Nephron progenitor cell (in vitro differentiated cells): ENCODE measurements around the gene PLB1.
A peak's percentile ranks its signal among the peaks of the same experiment; 100 is the strongest.

ENCODE experiments used
- DNase-seq: peaks from one replicate; pipeline ENCODE4 v3.0.0; 2021
- H3K27ac Mint-ChIP-seq: 2 replicates; pipeline ENCODE4 v1.8.0; 2021; ENCODE audit warnings: mild to moderate bottlenecking, moderate library complexity, mixed read lengths
- H3K27me3 Mint-ChIP-seq: 2 replicates; pipeline ENCODE4 v1.8.0; 2021; ENCODE audit warnings: mild to moderate bottlenecking, low read depth, mixed read lengths; ENCODE audit not compliant: poor library complexity
- H3K36me3 Mint-ChIP-seq: 2 replicates; pipeline ENCODE4 v1.8.0; 2021; ENCODE audit warnings: low read depth, mixed read lengths
- H3K4me1 Mint-ChIP-seq: 2 replicates; pipeline ENCODE4 v1.8.0; 2021; ENCODE audit warnings: mixed read lengths
- H3K4me3 Mint-ChIP-seq: 2 replicates; pipeline ENCODE4 v1.8.0; 2021; ENCODE audit warnings: mild to moderate bottlenecking, moderate library complexity, mixed read lengths
- H3K9me3 Mint-ChIP-seq: 2 replicates; pipeline ENCODE4 v1.8.0; 2021; ENCODE audit warnings: mild to moderate bottlenecking, moderate library complexity, mixed read lengths
- CTCF ChIP-seq: fragments of 200-600 bp; sonication (generic); IDR thresholded peaks from 2 replicates; pipeline ENCODE4 v1.5.0; 2021; ENCODE audit warnings: antibody characterized with exemption

Gene PLB1

GRCh38 chr2:28453396-28453795 lies 42.5 kb upstream of the PLB1 start:
- no peak for DNase-seq
- no peaks in the 10 kb centered on the region for H3K36me3 Mint-ChIP-seq
- peak overlapping the region; percentile 62 for H3K27ac Mint-ChIP-seq
- peaks cover 12% of the 10 kb centered on the region for H3K4me1 Mint-ChIP-seq
- no peak for TF ChIP-seq CTCF
- peaks cover 6% of the 10 kb centered on the region for H3K27me3 Mint-ChIP-seq
- no peak overlapping the region for H3K4me3 Mint-ChIP-seq
- no peaks in the 10 kb centered on the region for H3K9me3 Mint-ChIP-seq

- Mint-ChIP-seq H3K9me3 (no peaks in the 10 kb centered on the region), H3K36me3 (no peaks in the 10 kb centered on the region), H3K27ac (no peak overlapping the region), H3K4me3 (no peak overlapping the region), H3K27me3 (peaks cover 6% of the 10 kb centered on the region), H3K4me1 (peaks cover 11% of the 10 kb centered on the region)
- DNase-seq = no peak
- no peak for TF ChIP-seq CTCF
Observed at GRCh38 chr2:28454016-28454930, 41.6 kb upstream of the PLB1 start.

- no peak overlapping the region for H3K4me3 Mint-ChIP-seq
- H3K9me3 Mint-ChIP-seq = peaks cover 13% of the 10 kb centered on the region
- H3K36me3 Mint-ChIP-seq = peaks cover 5% of the 10 kb centered on the region
- H3K4me1 Mint-ChIP-seq = peaks cover 4% of the 10 kb centered on the region
- no peak for TF ChIP-seq CTCF
- no peak overlapping the region for H3K27ac Mint-ChIP-seq
- no peak for DNase-seq
- H3K27me3 Mint-ChIP-seq = peaks cover 10% of the 10 kb centered on the region
Observed at GRCh38 chr2:28457237-28457636, 38.6 kb upstream of the PLB1 start.

- H3K4me3 Mint-ChIP-seq = no peak overlapping the region
- no peak for DNase-seq
Observed at GRCh38 chr2:28461056-28461455, 34.8 kb upstream of the PLB1 start.

GRCh38 chr2:28462122-28462521 lies 33.7 kb upstream of the PLB1 start:
- no peak for TF ChIP-seq CTCF
- Mint-ChIP-seq H3K27me3 (peaks cover 10% of the 10 kb centered on the region), H3K36me3 (peaks cover 9% of the 10 kb centered on the region), H3K27ac (no peak overlapping the region), H3K4me1 (peaks cover 8% of the 10 kb centered on the region), H3K9me3 (peaks cover 27% of the 10 kb centered on the region), H3K4me3 (no peak overlapping the region)
- DNase-seq = no peak

More at GRCh38 chr2:28461056-28461455, 34.8 kb upstream of the PLB1 start:
- no peak for TF ChIP-seq CTCF
- Mint-ChIP-seq H3K27ac (no peak overlapping the region), H3K36me3 (peaks cover 9% of the 10 kb centered on the region), H3K9me3 (peaks cover 27% of the 10 kb centered on the region), H3K27me3 (peaks cover 10% of the 10 kb centered on the region), H3K4me1 (no peaks in the 10 kb centered on the region)
